ENCODE measurements around the gene AKT1.
"Not testable (repeated sequence)": the region's sequence is repeated elsewhere in the genome, so short reads cannot be mapped to it uniquely, and the experiment has no call there.

The AKT1 gene

DNA sequence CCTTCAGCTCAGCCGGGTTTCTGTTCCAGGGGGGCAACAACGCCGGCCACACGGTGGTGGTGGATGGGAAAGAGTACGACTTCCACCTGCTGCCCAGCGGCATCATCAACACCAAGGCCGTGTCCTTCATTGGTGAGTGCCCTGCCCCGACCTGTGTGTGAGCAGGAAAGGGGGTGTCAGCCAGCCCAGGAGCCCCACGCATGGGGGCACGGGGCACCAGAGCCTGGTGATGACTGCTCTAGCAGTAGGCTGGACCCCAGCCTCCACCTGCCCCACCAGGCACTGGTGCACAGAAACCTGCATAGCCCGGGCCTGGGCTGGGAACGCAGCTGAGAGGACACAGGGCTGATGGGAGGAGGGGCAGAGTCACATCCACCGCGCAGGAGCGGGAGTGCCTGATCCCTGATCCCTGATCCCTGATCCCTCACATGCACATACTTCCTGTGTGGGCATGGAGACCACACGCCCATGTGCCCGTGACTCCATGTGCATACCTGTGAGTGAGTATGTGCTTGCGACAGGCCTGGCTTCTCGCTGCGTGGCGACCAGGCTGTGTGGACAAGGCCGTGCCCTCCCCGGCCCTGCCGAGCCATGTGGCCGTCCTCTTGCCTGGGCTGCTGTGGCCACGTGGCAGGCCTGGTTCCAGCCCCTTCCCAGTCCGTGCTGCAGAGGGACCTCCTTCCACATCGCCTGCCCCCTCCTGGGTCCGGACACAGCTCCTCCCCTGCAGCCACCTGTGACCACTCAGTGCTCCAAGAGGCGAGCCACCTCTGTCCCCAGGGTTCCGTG lies 60.4 kb downstream of the AKT1 start:
- DNase-seq, result no peak

DNA sequence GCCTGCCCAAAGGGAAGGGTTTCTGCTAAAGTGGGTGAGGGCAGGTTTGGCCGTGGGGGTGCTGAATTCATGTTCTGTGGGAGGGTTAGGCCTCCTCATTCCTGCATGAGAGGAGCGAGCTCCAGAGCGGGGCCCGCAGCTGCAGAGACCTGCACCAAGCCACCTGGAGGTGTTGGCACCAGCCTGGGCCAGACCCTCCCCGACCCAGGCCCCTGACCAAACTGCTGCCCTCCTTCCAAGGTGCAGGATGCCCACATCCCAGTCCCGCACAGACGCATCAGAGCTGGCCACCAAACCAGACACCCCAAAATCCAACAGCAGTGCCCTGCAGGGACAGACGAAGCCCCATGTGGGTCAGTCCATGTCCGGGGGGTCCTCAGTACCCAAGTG lies 61.0 kb downstream of the AKT1 start:
- no peak for DNase-seq

DNA sequence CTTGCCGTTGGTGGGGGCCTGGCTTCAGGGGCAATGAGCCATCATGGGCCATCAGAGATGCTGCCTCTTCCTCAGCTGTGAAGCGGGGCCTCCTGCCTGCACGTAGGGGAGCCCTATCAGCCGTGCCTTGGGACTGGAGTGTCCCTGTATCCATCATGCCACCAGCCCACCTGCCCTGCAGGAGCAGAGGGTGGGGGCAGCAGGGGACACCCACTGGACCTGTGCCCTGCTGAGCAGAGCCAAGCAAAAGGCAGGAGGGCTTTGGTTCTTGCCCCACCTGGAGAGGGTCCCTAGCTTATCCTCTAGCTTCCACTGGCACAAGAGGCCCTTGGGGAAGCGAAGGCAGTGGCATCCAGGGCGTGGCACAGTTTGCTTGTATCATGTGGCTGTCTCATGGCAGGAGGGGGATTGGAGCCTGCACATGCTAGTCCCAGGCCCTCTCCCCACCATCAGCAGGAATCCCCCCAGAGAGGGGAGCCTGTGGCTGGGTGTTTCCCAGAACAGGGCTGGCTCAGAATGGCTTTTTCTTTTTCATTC lies 61.4 kb downstream of the AKT1 start:
- DNase-seq, result no peak

DNA sequence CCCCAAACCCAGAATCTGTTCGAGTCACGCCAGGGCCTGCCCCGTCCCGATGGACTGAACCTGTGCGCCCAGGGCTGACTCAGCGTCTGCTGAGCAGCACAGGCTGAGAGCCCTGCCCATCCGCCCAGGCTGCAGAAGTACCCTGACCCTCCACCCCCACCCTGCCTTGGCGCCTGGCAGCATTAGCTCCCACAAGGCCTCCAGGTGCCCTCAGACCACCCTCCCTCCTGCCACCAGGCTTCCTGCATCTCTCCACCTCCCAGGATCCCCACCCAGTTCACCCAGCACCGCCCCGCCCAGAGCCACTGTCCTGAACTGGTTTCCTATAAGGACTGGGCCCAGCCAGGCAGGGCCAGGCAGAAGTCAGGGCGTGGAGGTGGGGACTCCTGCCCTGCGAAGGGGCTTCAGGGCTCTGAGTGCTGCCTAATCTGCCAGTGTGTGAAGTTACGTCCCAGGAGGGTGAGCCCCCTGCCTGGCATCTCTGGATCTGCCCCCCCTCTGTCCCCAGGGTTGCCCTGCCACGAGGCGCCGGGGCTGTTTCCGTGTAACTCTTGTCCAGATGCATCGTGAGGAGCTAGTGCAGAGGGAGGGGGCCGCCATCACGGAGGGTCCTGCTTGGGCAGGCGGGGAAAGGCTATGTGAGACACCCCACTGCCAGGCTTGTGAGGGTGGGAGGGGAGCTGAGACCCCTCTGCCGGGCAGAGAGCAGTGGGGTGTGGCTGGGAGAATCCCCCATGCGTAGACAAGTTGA lies 62.4 kb downstream of the AKT1 start:
- no peak for DNase-seq

DNA sequence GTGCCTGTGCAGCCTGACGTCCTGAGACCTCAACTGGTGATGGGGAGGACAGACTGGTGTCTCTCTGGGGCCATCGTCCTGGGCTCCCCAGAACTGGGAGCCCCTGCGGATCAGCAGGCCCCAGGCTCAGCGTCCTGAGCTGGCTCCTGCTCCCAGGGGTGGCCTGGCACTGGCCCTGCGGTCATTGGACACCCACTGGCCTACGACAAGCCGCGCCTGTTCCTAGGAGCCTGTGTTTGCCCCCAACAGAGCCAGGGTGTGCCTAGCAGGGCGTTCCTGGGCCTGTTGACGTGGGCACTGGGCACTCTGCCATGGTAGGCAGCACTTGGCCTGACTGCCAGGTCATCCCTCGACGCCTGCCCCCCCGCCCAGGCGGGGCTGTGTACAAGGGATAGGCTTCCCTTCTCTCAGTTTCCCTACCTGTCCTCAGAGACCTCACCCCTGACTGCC lies 63.2 kb downstream of the AKT1 start:
- no peak for DNase-seq

DNA sequence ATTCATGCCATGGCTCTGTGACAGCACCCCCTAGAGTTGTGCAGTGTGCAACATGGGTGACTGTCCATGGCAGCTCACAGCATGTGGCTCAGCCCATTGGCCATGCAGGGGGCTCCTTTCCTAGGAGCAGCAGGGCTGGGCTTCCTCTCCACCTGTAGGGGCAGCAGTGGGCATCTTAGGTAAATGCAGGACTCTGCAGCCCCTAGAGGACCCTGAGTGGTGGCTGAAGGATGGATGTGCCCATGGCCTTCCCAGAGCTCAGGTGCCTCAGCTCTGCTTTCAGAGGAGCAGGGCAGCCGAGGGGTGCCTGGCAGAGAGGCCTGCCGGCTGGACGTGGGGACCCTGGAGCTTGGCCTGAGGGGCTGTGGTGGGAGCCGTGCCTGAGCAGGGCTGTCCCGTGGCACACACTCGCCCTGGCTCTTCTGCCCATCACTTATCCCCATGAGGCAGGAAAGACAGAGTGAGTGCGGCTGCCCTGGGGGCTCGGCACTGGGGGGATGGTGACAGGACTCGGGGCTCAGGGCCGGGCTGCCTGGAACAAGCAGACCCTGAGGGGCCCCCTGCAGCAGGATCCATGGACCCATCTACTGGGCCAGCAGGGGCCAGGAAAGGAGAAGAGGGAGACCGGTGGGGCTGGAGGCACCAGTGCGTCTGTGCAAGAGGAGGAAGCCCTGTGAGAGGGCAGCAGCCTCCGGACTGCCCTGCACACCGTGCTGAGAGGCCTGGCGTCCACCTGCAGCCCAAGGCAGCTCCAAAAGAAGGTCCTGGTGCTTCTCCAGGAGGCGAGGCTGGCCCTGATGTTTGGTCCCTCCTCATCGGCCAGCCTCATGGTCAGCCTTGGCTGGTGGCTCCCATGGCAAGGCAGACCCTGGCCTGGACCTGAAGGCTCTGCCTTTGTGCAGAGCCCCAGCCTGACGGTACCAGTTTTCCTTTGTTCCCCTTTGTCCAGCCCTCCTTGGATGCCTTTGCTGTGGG lies 63.9 kb downstream of the AKT1 start:
- no peak for DNase-seq

DNA sequence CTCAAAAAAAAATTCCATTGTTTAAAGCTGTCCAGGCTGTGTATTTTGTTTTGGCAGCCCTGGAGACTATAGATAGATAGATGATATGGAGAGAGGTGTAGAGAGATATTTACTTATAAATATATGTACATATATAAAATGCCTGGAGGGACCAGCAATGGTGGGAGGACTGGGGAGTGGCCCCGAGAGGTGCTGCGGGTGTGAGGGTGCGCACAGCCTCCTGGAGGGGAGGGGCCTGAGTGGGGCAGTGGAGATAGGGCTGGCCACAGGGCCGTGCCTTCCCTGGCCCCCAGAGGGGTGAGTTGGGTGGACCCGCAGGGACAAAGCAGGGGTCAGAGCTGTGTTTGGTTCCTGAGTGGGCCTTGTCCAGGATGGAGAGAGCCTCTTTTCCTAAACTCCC lies 65.1 kb downstream of the AKT1 start:
- DNase-seq, result no peak

DNA sequence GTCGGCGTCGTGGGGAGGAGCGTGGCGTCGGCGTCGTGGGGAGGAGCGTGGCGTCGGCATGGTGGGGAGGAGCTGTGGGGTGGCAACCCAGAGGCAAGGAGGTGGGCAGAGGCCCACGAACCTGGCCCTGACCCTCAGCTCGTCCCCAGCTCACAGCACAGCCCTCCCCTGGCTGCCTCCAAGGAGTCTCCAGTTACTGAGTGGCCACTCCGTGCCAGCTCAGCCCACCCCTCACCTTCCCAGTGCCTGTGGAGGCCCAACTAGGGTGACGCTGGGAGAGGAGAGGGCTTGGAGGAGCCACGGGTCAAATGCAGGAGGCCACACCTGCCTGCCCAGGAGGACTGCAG lies 65.7 kb downstream of the AKT1 start:
- DNase-seq, result no peak

DNA sequence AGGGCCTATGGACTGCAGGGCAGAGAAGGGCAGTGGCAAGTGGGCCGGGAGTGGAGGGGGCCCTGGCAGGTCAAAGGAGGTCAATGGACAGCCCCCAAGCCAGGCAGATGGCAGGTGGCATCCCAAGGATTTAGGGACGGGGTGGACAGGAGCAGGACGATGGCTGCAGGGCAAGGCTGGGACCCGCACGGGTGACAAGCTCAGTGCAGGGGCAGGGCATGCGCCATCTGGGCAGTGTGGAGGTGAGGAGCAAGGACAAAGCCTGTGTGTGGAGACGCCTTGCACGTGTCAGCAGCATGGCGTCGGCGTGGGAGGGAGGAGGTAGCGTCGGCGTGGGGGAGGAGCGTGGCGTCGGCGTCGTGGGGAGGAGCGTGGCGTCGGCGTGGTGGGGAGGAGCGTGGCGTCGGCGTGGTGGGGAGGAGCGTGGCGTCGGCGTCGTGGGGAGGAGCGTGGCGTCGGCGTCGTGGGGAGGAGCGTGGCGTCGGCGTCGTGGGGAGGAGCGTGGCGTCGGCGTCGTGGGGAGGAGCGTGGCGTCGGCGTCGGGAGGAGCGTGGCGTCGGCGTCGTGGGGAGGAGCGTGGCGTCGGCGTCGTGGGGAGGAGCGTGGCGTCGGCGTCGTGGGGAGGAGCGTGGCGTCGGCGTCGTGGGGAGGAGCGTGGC lies 66.2 kb downstream of the AKT1 start:
- DNase-seq, result not testable (repeated sequence)

DNA sequence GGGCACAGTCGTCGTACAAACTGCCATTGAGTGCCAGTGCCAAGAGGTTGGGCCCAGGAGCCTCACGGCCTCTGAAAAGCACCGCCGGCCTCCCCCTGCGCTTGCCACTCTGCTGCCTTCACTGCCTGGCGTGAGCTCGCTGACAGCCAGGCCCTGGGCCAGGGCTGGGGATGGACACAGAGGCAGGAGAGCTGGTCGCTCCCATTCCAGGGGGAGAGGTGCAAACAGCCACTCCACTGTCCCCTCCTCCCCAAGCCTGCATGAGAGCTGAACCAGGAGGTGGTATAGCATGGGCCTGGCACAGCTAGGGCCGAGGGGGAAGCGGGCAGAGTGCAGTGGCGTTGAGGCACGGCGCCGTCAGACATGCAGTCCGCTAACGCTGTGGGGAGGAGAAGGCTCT lies 66.9 kb downstream of the AKT1 start:
- DNase-seq, result no peak

DNA sequence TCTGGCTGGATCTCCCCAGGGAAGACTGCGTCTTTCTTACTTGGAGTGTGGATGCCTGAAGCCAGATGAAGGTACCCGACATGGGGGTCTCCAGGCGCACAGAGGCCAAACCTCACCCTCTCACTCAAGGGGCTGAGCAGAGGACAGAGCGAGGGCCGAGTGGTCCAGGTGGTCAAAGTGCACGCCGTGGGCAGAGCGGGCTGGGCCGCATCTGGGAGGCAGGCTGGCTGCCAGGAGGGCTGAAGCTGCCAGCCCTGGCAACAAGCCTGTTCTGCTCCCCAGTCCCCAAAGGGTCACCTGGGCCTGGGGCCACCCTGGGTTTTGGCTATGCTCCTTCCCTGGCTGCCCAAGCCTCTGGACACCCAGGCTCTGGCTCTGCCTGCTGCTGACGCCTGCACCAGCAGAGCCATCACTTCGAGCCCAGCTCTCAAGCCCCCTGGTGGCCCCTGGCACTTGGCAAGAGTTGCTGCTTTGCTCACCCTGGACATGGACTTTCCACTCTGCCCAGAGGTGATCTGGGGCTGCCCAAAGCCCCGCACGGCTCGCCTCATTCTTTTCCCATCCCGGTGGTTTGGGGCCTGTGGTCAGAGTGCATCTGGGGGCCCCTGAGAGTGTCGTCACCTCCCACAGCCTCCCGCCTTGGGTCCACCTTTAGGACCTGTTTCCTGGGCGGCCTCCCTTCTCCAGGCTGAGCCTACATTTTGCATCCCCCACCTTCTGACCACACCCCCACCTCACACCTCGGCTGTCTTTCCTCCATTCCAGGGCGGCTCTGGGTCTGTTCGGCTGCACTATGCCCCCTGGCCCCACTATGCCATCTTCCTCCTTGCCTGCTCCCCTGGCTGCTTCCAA lies 68.7 kb downstream of the AKT1 start:
- no peak for DNase-seq

DNA sequence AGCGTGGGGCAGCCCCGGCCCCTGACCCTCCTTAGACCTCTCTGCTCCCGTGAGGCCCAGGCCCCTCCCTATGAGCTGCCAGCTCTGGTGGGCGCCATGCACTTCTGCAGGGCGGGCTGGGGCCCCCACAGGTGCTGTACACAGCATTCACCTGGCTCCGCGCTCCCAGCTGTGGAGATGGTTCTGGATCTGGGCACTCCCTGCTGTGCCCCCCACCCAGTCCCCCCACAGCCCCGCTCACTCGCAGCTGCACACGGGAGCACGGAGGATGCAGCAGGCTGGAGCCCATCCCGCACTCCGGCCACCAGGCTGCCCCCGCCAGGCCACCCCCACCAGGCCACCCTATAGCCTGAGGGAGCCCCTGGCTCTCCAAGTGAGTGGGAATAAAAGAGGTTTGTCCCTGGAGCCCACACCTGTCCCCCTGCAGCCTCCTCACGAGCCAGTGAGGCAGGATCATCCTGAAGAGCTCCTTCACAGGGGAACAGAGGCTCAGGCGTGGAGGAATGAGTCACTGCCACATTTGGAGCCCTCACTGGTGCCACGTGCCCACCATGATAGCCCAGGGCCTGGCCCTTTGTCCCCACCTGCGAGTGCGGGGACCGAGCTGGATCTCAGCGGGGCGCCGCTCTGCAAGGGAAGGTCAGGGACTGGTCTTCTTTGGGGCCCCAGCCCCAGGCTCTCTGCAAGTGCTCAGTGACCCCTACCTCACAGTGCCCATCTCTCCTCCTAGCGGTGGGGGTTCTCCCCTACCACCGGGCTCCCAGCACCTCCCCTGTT lies 69.6 kb downstream of the AKT1 start:
- DNase-seq, result no peak

DNA sequence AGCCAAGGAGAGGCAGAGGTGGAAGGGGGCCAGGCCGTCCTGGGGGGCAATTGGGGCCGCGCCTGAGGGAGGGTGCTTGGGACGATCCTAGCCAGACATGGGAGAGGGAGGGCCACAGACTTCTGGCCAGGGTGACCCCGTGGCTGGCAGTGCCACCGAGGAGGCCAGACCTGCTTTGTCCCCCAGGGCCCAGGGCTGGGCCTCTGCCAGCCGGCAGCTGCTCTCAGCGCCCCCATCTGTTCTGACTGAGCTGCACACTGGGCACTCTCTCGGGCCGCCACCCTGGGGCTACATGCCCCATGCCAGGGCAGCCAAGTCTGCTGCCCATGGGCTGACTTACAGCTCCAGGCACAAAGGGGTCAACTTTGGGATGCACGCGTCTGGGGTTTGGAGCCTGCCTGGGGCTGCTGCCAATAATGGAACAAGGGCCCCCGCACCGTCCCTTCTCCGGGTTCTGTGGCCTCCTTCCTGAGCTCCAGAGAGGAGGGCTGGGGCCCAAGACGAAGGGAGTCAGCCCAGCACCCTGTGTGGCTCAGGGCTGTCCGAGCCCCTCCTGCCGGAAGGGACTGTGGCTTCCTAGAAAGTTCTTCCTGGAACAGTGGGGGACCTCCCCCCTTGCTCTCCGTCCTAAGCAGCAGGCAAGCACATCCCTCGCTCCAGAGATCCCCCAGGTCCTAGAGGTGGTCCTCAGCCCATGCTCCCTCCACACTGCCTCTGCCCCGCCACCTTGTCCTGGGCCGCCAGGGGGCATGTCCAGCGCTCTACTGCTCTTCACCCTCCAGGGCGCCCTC lies 70.4 kb downstream of the AKT1 start:
- DNase-seq, result no peak

DNA sequence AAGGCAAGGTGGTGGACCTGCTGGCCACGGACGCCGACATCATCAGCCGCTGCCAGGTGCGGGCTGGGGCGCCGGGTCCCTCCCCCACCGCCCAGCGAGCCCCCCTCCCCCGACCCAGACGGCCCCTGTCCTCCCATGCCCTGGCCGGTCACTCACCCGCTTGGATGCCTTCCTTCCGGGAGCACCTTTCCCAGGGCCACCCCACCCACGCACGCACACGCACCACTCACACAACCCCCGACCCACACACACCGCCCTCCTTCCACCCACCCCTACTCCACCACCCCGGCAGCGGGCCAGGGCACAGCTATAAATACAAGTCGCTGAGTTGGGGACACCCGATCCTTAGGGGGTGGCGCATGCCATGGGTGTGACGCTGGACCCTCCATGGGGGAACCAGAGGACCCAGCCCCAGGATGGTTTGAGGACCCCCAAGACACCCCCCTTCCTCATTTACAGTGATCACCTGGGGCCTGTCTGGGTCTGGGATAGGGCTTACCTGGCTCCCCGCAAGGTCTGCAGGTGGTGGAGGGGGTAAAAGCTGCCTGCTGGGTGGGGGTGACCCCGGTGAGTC lies 71.1 kb downstream of the AKT1 start:
- no peak for DNase-seq

DNA sequence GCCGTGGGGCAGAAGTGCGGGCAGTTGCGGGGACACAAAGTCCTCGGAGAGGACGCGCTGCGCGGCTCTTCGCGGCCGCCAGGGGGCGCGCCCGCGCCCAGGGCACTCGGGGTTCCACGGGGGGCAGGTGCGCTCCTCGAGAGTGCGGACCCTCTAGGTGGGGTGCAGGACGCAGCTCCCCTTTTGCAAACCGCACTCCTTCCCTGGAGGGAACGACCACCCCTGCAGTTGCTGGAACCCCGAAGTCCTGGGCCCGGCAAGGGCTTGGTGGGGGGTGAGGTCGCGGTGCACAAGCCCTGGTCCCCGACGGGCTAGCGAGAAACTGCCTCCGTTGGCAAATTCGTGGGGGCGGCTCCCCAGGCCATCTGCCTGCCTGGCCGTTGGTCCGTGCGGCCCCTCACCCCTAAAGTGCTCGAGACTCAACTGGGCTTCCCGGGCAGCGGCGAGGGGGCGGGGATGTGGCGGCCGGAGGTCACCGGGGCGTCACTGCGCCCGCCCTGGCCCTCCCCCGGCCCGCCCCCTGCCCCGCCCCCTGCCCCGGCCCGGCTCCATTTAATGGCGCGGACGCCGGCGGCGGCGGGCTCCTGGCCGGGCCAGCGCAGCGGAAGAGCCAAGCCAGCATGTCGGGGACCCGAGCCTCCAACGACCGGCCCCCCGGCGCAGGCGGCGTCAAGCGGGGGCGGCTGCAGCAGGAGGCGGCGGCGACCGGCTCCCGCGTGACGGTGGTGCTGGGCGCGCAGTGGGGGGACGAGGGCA lies 71.7 kb downstream of the AKT1 start, which contains the start of gene ADSS1:
Gene ADSS1 (plus strand): TSS at position 579 of the 756 bp plus-strand sequence. CDS start 42 bp downstream, at position 621.
- no peak for DNase-seq

DNA sequence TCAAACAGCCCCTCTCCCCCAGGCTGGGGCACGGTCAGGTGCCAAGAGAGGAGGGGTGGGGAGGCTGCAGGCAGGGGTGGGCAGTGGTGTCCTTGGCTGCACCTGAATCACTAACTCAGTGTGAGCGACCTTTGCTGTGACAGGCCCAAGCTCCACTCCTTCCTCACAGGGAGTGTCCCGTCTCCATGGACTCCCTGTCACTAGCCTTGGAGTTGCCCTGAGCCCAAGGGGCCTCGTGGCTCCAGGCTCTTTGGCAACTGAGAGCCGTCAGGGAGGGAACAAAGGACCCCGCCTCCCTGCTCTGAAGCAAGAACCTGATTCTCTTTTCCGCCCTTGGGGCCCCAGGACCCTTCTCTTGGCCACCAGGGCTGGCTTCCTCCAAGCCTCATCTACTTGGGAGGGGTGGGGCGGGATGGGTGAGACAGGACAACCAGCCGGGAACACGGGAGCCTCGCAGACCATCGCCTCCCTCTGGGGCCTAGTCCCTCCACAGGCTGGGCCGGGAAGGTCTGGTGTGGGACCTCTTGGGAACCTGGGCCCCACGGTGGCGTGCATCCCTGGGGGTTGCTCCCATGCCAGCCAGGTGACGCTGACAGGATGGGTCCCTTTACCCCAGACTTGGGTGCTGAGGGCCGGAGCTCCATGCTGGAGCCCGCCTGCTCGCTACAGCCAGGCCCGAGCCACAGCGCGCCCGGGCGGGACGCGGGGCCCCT lies 72.5 kb downstream of the AKT1 start:
- no peak for DNase-seq

DNA sequence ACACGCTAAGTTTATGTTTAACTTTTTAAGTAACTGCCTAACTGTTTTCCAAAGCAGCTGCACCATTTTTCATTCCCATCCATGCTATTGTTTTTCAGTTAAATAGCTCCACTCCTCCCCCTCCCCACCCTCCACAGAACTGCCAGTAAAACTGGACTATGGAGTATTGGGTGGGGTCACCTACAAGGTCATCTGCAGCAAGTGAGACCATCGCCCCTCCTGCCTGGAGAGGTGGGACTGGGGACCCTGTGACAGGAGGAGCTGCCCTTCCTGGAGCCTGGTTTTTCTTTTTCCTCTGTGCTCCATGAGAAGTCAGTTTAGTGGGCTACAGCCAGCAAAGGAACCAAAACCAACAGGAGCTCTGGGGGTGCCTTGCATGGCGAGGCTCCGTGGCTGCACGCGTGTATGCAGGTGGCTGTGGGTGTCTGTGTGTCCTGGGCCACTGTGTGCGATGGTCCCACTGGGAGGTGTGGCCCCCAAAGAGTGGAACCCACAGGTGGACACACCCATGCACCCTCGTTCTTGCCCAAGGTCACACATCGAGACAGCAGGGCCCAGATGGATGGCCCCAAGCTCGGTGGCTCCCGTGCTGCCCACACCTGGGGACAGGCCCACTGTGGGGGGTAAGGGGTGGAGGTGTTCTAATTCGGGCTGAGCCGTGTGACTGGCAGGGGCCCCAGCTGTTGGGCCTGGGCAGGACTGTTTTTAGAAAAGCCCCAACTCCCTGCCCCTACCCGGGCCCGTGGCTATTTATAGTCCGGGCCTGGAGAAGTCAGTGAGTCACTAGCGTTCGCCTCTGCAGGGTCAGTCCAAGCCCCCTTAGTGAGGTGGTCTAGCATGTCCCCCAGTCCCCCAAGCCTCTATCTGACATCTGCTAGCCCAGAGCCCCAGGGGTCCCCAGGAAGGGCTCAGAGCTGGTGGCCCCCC lies 73.8 kb downstream of the AKT1 start:
- DNase-seq, result no peak

Data from NCI-H1092 (cell line).